Measurements from ENCODE around the gene B3GNT7.

Gene B3GNT7

GRCh38 chr2:231355508-231356465, 39.7 kb upstream of the B3GNT7 start:
- Histone ChIP-seq H3K27ac (replicated peaks) (no peak overlapping the region), H3K4me3 (replicated peaks; ENCODE audit: insufficient read depth, low read length) (no peak overlapping the region)
- DNase-seq (ENCODE audit: low read depth in 1 of 2, low spot score in 1 of 2) = no peak

DNA sequence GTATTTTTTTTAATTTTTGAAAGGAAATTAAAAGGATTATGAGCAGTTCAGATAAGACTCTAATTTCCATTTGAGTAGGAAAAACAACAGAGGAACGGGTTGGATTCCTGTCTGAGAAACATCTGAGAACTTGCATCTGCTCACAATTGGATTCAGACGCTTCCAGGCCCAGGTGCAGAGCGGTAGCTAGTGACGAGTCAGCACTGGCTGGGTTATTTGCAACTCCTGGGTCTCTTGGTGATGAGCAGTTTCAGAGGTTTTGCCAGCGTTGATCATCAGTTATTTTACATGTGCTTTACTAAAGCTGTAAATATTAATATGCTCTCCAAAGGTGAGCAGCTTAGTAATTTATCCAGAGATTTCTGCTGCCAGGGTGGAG, 39.1 kb upstream of the B3GNT7 start:
- TF ChIP-seq, protein P1, sequence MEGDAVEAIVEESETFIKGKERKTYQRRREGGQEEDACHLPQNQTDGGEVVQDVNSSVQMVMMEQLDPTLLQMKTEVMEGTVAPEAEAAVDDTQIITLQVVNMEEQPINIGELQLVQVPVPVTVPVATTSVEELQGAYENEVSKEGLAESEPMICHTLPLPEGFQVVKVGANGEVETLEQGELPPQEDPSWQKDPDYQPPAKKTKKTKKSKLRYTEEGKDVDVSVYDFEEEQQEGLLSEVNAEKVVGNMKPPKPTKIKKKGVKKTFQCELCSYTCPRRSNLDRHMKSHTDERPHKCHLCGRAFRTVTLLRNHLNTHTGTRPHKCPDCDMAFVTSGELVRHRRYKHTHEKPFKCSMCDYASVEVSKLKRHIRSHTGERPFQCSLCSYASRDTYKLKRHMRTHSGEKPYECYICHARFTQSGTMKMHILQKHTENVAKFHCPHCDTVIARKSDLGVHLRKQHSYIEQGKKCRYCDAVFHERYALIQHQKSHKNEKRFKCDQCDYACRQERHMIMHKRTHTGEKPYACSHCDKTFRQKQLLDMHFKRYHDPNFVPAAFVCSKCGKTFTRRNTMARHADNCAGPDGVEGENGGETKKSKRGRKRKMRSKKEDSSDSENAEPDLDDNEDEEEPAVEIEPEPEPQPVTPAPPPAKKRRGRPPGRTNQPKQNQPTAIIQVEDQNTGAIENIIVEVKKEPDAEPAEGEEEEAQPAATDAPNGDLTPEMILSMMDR (IDR thresholded peaks at IDR 0.05; ENCODE audit: insufficient read depth, low read length) = no peak
- TF ChIP-seq, protein P2, sequence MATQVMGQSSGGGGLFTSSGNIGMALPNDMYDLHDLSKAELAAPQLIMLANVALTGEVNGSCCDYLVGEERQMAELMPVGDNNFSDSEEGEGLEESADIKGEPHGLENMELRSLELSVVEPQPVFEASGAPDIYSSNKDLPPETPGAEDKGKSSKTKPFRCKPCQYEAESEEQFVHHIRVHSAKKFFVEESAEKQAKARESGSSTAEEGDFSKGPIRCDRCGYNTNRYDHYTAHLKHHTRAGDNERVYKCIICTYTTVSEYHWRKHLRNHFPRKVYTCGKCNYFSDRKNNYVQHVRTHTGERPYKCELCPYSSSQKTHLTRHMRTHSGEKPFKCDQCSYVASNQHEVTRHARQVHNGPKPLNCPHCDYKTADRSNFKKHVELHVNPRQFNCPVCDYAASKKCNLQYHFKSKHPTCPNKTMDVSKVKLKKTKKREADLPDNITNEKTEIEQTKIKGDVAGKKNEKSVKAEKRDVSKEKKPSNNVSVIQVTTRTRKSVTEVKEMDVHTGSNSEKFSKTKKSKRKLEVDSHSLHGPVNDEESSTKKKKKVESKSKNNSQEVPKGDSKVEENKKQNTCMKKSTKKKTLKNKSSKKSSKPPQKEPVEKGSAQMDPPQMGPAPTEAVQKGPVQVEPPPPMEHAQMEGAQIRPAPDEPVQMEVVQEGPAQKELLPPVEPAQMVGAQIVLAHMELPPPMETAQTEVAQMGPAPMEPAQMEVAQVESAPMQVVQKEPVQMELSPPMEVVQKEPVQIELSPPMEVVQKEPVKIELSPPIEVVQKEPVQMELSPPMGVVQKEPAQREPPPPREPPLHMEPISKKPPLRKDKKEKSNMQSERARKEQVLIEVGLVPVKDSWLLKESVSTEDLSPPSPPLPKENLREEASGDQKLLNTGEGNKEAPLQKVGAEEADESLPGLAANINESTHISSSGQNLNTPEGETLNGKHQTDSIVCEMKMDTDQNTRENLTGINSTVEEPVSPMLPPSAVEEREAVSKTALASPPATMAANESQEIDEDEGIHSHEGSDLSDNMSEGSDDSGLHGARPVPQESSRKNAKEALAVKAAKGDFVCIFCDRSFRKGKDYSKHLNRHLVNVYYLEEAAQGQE (IDR thresholded peaks at IDR 0.05; ENCODE audit: insufficient replicate concordance, low read depth) = no peak
- TF ChIP-seq POLR2AphosphoS5 (IDR thresholded peaks at IDR 0.05; ENCODE audit: low read depth) = no peak
- no peak for TF ChIP-seq SPI1 (IDR thresholded peaks at IDR 0.05; ENCODE audit: borderline replicate concordance, low read depth)
- TF ChIP-seq GABPA (IDR thresholded peaks at IDR 0.05; ENCODE audit: low read depth) = no peak
- no peaks in the 10 kb centered on the region for H3K27me3 ChIP-seq (ENCODE audit: insufficient read depth, poor library complexity, severe bottlenecking)
- no peak overlapping the region for H3K4me3 ChIP-seq (replicated peaks; ENCODE audit: insufficient read depth, low read length)
- H3K27ac ChIP-seq (replicated peaks) = no peak overlapping the region
- DNase-seq (ENCODE audit: low read depth in 1 of 2, low spot score in 1 of 2) = no peak

More at GRCh38 chr2:231355508-231356465, 39.7 kb upstream of the B3GNT7 start:
- H3K27me3 ChIP-seq (ENCODE audit: insufficient read depth, poor library complexity, severe bottlenecking) = no peaks in the 10 kb centered on the region
- TF ChIP-seq, protein P1 (IDR thresholded peaks at IDR 0.05; ENCODE audit: insufficient read depth, low read length) = no peak
- no peak for TF ChIP-seq POLR2AphosphoS5 (IDR thresholded peaks at IDR 0.05; ENCODE audit: low read depth)

DNA sequence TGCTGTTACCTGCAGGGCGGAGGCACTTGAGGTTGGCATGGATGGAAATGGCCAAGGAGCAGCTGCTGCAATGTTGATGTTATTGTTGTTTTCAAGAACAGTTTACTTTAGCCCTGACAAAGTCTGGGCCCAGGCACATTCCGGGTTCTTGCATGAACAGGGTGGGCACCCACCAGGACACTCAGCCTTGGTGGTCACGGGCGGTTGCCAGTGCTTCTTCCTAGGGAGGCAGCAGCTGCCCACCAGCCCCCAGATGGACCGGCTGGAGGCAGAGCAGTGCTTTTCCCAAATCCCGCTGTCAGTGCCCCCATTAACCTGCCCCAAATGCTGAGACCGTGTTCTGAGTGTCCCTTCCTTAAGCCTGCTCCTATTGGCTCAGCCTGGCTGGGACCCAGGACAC, 38.5 kb upstream of the B3GNT7 start:
- Histone ChIP-seq H3K4me3 (replicated peaks; ENCODE audit: insufficient read depth, low read length) (no peak overlapping the region), H3K27me3 (ENCODE audit: insufficient read depth, poor library complexity, severe bottlenecking) (no peaks in the 10 kb centered on the region), H3K27ac (replicated peaks) (no peak overlapping the region)
- no peak for DNase-seq (ENCODE audit: low read depth in 1 of 2, low spot score in 1 of 2)
- TF ChIP-seq, protein P2 (IDR thresholded peaks at IDR 0.05; ENCODE audit: insufficient replicate concordance, low read depth) = no peak
- no peak for TF ChIP-seq SPI1 (IDR thresholded peaks at IDR 0.05; ENCODE audit: borderline replicate concordance, low read depth)
- TF ChIP-seq, protein P1 (IDR thresholded peaks at IDR 0.05; ENCODE audit: insufficient read depth, low read length) = no peak
- TF ChIP-seq GABPA (IDR thresholded peaks at IDR 0.05; ENCODE audit: low read depth) = no peak
- TF ChIP-seq POLR2AphosphoS5 (IDR thresholded peaks at IDR 0.05; ENCODE audit: low read depth) = no peak
